Ishikawa (cell line): ENCODE measurements around the gene ARL13A.

Source experiments
- CEBPB ChIP-seq: IDR thresholded peaks from 2 replicates; pipeline ENCODE4 v1.6.1; 2012
- CREB1 ChIP-seq: IDR thresholded peaks from 2 replicates; pipeline ENCODE4 v1.6.1; 2012; ENCODE audit warnings: low read depth
- EGR1 ChIP-seq: IDR thresholded peaks from 2 replicates; pipeline ENCODE4 v1.6.1; 2012
- EP300 ChIP-seq: IDR thresholded peaks from 2 replicates; pipeline ENCODE4 v1.6.1; 2012; ENCODE audit warnings: borderline replicate concordance
- FOXM1 ChIP-seq: IDR thresholded peaks from 2 replicates; pipeline ENCODE4 v1.6.1; 2012; ENCODE audit warnings: low read depth, borderline replicate concordance
- NFIC ChIP-seq: IDR thresholded peaks from 2 replicates; pipeline ENCODE4 v1.6.1; 2012
- RAD21 ChIP-seq: IDR thresholded peaks from 2 replicates; pipeline ENCODE4 v1.6.1; 2012; ENCODE audit warnings: low read depth
- TAF1 ChIP-seq: IDR thresholded peaks from 2 replicates; pipeline ENCODE4 v1.6.1; 2012; ENCODE audit warnings: low read depth, mild to moderate bottlenecking
- TCF12 ChIP-seq: IDR thresholded peaks from 2 replicates; pipeline ENCODE4 v1.6.1; 2012; ENCODE audit warnings: low read depth
- TEAD4 ChIP-seq: IDR thresholded peaks from 2 replicates; pipeline ENCODE4 v1.6.1; 2012
- YY1 ChIP-seq: IDR thresholded peaks from 2 replicates; pipeline ENCODE4 v1.6.1; 2012; ENCODE audit warnings: low read depth
- ZBTB7A ChIP-seq: IDR thresholded peaks from 2 replicates; pipeline ENCODE4 v1.6.1; 2012; ENCODE audit warnings: low read depth
- TF ChIP-seq, protein P1 (sequence below): IDR thresholded peaks from 2 replicates; pipeline ENCODE4 v1.6.1; 2012
- TF ChIP-seq, protein P2 (sequence below): IDR thresholded peaks from 2 replicates; pipeline ENCODE4 v1.6.1; 2012
- TF ChIP-seq, protein P3 (sequence below): IDR thresholded peaks from 2 replicates; pipeline ENCODE4 v1.6.1; 2012; ENCODE audit warnings: low read depth, mild to moderate bottlenecking

The ARL13A gene

DNA sequence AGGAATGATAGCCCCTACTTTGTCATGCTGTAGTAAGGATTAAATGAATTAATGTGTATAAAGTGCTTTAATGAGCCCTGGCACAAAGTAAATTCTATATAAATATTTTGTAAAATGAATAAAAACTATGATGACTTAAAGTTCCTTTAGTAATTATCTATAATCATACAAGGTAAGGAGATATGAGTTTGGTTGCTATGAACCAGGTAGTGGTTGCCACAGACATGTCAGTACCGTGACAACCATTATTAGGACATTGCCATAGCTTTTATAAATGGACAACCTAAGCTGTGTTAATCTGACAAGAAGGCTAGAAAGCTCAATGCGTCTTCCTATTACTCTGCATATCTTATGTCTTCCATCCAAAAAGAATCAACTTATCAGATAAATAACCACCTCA, at the start of gene ARL13A:
TSS of gene ARL13A (plus strand) at position 301 of the 400 bp plus-strand sequence. CDS start 3,982 bp downstream, outside the sequence.
- TF ChIP-seq TEAD4: no peak
- TF ChIP-seq NFIC: no peak
- no peak for TF ChIP-seq CEBPB
- TF ChIP-seq TCF12: no peak
- TF ChIP-seq, protein P1, sequence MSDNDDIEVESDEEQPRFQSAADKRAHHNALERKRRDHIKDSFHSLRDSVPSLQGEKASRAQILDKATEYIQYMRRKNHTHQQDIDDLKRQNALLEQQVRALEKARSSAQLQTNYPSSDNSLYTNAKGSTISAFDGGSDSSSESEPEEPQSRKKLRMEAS: no peak
- TF ChIP-seq, protein P2, sequence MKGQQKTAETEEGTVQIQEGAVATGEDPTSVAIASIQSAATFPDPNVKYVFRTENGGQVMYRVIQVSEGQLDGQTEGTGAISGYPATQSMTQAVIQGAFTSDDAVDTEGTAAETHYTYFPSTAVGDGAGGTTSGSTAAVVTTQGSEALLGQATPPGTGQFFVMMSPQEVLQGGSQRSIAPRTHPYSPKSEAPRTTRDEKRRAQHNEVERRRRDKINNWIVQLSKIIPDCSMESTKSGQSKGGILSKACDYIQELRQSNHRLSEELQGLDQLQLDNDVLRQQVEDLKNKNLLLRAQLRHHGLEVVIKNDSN: no peak
- no peak for TF ChIP-seq YY1
- TF ChIP-seq, protein P3, sequence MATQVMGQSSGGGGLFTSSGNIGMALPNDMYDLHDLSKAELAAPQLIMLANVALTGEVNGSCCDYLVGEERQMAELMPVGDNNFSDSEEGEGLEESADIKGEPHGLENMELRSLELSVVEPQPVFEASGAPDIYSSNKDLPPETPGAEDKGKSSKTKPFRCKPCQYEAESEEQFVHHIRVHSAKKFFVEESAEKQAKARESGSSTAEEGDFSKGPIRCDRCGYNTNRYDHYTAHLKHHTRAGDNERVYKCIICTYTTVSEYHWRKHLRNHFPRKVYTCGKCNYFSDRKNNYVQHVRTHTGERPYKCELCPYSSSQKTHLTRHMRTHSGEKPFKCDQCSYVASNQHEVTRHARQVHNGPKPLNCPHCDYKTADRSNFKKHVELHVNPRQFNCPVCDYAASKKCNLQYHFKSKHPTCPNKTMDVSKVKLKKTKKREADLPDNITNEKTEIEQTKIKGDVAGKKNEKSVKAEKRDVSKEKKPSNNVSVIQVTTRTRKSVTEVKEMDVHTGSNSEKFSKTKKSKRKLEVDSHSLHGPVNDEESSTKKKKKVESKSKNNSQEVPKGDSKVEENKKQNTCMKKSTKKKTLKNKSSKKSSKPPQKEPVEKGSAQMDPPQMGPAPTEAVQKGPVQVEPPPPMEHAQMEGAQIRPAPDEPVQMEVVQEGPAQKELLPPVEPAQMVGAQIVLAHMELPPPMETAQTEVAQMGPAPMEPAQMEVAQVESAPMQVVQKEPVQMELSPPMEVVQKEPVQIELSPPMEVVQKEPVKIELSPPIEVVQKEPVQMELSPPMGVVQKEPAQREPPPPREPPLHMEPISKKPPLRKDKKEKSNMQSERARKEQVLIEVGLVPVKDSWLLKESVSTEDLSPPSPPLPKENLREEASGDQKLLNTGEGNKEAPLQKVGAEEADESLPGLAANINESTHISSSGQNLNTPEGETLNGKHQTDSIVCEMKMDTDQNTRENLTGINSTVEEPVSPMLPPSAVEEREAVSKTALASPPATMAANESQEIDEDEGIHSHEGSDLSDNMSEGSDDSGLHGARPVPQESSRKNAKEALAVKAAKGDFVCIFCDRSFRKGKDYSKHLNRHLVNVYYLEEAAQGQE: no peak
- no peak for TF ChIP-seq TAF1
- TF ChIP-seq FOXM1: no peak
- no peak for TF ChIP-seq EGR1
- TF ChIP-seq ZBTB7A: no peak
- no peak for TF ChIP-seq EP300
- no peak for TF ChIP-seq CREB1
- no peak for TF ChIP-seq RAD21

DNA sequence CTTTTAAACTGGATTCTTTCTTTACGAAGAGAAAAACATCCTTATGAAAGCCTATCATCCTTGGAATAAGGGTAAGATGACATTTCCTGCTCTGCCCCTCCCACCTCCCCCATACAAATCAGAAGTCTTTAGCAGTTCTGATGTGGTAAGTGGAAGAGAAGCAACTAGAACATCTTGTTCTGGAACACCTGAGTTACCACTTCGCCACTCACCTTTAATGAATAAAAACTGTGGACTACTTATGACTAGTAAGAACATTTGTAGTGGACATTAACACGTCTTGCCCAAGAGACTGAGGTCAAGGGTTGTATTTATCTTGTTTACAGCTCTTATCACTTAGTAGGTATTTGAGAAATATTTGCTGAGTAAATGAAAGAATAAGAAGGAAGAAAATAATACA, 45.1 kb upstream of the ARL13A start:
- no peak for TF ChIP-seq EGR1
- no peak for TF ChIP-seq EP300
- no peak for TF ChIP-seq CEBPB
- TF ChIP-seq TAF1: no peak
- TF ChIP-seq ZBTB7A: no peak
- TF ChIP-seq, protein P1: no peak
- TF ChIP-seq NFIC: no peak
- TF ChIP-seq RAD21: no peak
- TF ChIP-seq, protein P2: no peak
- no peak for TF ChIP-seq CREB1
- TF ChIP-seq, protein P3: no peak
- TF ChIP-seq YY1: no peak
- no peak for TF ChIP-seq TCF12
- no peak for TF ChIP-seq TEAD4
- TF ChIP-seq FOXM1: no peak

DNA sequence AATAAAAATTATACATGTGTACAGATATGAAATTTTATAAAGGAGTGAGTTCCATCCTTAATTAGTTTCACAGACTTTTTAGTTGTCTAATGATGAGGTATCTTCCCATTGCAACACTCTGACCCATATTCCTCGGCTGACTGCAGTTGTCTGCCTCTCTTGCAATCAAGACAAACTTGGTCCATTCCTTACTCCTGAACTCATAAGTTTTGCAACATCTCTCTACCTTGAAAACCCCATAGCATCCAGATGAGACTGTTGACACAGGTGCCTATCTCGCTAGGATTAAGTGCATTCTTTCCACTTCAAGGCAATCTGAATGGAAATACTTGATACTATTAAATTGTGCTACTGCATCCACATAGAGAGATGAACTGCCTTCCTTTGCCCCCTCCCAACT, 43.1 kb upstream of the ARL13A start:
- TF ChIP-seq, protein P2: no peak
- TF ChIP-seq CEBPB (no peak), EP300 (no peak), TCF12 (no peak)

DNA sequence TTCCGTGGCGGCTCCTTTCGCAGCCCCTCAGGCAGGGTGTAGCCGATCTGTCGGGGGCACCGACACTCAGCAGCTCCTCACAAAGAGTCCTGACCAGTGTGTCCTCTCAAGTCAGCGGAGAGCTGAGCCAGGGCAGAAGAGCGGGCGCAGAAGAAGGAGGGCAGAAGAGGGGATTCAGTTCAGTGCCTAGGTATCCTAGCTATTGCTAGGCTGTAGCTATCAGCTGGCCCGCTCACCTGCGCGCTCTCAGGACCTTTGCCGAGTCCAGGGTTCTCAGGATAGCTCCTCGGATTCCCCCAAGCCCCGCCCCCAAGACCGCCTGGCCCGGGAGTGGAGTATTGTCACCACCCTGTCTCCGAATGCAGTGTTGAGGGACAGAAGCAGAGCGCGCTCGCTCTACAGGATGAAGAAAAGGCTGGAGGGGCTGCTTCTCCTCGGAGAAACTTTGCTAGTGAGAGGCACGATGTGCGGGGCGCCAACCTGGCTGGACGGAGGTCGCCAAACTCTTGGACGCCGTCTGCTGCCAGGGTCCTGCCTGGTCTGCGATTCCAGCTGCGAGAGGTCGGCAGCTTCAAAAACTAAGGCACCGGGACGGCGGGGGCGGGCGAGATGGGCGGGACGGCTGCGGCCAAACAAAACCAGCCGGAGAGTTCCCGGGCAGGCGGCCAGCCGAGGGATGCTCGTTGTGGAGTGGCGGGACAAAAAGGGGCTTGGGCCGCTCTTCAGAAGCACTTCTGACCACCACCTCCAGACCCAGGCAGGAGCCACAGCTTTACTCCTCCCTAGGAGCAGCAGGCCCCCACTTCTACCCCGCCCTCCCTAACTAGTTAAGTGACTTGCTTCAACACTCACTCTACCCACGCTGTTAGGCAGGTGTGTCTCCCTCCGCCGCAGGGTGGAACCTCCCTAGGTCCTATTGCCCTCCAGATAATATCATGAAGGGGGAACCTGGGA, 40.6 kb upstream of the ARL13A start, which contains the start of gene XKRX:
TSS of gene XKRX (minus strand) at position 258 of the 954 bp plus-strand sequence. CDS start 613 bp downstream, outside the sequence.
- TF ChIP-seq, protein P1: peak; percentile 73; the same call in 1 of the 2 replicates
- TF ChIP-seq YY1 (no peak), FOXM1 (no peak), EGR1 (peak; percentile 33), NFIC (peak; percentile 60), CREB1 (no peak), TEAD4 (no peak)
- TF ChIP-seq, protein P2: no peak
